ENCODE results near the gene RHOU.

DNA sequence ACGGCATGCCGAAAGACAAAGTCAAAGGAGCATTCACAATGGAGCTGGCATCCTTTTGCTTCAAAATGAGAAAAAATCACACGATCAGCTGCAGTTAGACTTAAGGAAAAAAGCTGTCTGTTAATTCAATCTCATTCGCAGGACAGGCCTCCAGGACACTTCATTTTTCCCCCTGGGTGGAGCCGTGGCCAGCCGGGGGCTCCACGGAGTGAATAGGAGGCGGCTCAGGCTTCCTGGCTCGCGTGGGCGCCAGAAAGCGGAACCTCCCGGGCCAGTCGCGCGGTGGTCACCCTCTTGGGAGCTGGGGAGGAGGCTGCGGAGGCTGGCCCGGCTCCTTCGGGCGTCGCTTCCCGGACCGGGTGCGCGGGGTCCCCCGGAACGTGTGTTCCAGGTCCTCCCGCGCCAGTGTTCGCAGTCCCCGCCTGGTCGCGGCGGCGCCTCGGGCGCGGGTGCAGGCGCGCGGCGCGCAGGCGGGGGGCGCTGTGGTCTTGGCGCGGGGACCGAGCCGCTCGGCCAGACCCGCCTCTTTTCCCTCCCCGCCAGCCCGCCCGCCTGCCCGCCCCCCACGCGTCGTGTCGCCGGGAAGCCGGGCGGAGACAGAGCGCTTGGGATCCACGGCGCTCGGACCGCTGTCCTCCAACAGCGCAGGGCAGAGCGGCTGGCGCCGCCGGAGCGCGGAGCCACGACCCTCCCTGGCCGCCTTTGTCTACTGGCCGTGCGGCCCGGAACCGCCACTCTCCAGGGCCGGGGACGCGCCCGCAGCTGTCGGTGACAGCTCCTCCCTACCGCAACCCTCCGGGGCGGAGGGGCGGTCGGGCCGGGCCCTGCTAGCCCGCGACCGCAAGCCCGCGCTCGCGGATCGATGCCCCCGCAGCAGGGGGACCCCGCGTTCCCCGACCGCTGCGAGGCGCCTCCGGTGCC lies at the start of gene RHOU:
- TF ChIP-seq, protein P1, sequence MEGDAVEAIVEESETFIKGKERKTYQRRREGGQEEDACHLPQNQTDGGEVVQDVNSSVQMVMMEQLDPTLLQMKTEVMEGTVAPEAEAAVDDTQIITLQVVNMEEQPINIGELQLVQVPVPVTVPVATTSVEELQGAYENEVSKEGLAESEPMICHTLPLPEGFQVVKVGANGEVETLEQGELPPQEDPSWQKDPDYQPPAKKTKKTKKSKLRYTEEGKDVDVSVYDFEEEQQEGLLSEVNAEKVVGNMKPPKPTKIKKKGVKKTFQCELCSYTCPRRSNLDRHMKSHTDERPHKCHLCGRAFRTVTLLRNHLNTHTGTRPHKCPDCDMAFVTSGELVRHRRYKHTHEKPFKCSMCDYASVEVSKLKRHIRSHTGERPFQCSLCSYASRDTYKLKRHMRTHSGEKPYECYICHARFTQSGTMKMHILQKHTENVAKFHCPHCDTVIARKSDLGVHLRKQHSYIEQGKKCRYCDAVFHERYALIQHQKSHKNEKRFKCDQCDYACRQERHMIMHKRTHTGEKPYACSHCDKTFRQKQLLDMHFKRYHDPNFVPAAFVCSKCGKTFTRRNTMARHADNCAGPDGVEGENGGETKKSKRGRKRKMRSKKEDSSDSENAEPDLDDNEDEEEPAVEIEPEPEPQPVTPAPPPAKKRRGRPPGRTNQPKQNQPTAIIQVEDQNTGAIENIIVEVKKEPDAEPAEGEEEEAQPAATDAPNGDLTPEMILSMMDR (IDR thresholded peaks at IDR 0.05; ENCODE audit: extremely low read depth in 1 of 2, insufficient read depth in 1 of 2, low read depth in 1 of 2, low read length in 2 of 2), result peak; percentile 33 to 56
- TF ChIP-seq EZH2 (IDR thresholded peaks at IDR 0.05; ENCODE audit: borderline replicate concordance, low read depth, low read length, severe bottlenecking) (no peak), POLR2AphosphoS5 (IDR thresholded peaks at IDR 0.05; ENCODE audit: insufficient read depth, low read depth, low read length) (no peak), FOS (IDR thresholded peaks at IDR 0.05; ENCODE audit: borderline replicate concordance, insufficient read depth, low read length) (no peak)

Measured in endothelial cell of umbilical vein (primary cell).